ENCODE results near the gene TPP2.

TPP2 gene

DNA sequence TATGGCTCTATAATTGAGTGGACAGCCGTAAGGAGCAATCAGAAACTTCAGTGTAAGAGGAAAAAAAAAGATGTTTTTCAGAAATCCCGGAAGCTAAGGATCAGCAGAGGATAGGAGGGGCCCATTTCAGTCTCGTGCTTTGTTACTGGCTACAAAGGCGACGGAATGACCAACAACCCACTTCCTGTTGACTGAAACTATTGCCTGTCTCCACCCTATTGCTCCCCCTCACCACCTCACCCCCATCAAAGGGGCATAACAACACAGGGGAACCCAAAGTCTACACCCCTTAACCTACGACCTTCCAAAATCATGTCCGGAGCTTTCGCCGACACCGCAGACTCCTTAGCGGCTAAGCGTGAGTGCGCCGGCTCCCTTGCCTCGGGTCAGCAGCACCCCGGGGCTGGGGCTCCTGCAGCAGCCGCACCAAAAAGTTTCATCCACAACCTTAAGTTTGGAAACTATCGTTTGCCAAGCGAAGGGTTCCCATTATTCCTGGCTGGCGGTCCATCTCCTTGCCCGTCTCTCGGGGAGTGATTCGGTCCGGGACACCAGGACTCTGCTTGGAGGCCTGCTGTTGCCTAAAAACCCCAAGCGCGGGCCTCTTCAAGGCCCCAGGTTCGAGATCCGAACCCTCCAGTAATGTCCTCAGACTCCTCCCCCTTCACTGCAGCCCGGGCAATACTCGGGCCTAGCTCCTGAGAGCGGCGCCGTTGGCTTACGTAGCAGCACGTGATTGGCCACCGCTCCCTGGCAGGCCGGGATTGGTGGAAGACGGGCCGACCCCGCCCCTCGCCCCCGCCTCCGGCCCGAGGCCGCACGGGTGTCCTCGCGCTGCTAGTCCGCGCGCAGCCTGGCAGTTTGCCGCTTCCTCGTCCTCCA, at the start of gene TPP2:
Gene TPP2 (plus strand): TSS at position 840 of the 882 bp plus-strand sequence. CDS start 53 bp downstream, outside the sequence.
- peak; percentile 99 for DNase-seq

DNA sequence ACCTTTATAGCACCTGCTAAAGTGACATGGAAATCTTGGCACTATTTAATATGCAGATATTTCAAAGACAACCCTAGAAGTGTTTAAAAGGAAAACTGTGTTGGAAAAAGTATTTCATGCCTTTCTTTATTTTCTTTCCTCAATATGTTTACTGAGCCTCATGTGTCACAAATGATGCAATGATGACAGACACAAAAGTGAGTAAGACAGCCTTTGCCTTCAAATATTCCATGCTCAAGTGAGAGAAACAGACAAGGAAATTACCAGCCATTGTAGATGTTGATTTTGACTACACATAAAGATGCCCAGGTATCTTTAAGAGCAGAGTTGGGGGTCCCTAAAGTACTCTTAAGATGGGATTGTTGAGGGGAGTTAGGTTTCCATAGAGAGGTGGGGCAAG, 48.0 kb upstream of the TPP2 start:
- DNase-seq, result no peak

DNA sequence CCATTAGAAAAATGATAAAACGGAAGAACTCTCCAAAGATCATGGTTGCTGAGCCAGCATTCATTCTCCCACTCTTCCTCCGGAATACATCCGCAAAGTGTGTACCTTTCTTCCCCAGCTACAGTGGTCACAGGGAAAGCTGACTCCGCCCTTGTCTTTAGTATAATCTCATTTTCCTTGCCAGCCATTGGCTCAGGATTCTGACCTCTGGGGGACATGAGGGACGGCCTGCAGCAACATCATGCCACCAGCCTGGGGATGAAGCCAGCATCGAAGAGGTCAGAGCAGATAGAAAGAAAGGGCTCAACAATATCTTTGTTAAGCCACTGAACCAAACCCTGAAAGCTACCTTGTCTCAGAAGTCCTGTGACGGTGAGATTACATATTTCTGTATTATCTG, 46.3 kb upstream of the TPP2 start:
- no peak for DNase-seq

DNA sequence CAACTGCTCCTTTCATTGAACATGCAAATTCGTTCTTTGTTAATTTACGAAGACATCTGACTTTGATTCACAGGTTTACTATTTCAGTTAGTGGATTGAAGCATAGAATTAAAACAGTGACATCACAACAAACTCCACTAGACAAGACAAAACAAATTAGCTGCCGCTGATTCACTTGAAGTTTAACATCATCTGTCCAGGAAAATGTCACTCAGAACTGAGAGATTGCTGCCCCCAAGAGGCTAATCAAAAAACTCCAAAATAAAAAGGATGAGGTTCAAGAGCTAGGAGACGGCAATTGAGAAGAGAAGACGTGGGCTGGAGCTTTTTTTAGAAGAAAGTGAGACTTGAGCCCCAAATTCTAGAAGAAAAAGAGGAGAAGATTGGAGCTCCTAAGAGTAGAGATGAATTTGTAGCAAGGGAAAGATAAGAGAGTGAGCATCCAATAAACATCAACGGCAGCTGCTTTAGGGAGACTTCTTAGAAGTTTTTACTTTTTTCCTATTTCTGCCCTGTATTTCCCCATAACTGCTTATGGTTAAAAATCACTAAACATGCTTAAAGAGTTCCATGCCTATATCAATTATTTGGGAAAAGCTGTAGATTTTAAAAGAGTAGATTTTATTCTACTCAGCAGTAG, 40.8 kb upstream of the TPP2 start:
- DNase-seq, result peak; percentile 11

DNA sequence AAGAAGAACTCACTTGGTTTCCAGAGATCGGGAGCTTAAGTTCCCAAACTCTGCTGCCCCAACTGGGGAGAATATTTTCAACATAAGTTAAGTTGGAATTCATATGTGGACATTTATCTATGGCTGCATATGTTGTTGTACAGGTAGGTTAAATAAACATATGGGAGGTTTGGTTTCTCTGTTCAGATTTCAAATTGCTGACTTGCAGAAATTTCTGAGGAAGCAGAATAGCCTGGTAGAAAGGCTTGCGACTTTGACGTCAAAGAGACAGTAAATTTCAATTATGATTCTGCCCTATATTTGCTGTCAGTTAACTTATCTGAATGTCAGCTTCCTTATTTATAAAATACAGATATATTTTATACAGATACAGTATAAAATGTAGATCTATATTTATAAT, 40.0 kb upstream of the TPP2 start:
- DNase-seq, result no peak

DNA sequence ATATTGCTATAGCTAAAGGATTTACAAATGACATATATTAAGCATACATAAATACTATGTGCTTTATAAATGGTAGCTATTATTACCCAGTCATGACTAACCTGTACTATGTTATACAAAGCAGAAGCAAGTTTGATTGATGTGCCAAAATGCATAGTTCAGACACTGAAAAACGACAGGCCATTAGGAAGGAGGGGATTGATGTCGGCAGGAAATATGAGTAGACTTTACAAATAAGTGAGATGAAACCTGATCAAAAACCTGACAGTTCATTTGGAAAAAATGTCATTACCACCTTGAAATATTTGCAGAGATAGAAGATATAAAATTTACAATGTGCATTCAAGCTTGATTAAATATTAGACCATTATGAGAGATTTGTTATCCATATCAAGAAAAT, 38.8 kb upstream of the TPP2 start:
- no peak for DNase-seq

DNA sequence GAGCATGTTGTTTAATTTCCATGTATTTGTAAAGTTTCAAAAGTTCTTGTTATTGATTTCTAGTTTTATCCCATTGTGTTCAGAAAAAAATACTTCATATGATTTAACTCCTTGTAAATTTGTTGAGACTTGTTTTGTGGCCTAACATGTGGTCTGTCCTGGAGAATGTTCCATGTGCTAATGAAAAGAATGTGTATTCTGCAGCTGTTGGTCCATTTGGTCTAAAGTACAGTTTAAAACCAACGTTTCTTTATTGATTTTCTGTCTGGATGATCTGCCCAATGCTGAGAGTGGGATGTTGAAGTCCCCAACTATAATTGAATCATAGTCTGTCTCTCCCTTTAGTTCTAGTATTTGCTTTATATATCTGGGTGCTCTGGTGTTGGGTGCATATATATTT, 34.9 kb upstream of the TPP2 start:
- DNase-seq, result no peak

DNA sequence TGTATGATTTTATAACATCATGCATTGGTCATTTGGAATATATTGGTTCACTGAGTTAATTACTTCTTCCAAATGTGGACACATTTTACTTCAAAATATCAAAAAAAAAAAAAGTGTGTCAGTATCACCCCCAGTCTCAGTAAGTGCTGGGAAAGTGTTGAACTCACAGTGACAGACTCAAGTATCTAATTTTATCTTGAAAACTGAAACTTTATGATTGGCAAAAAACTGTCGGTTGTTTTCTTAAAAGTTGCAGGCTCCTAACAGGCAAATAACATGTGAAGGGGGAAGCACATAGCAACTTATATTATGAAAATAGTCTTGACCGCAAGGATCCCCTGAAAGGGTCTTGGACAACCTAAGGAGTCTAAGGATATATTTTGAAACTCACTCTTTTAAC, 33.5 kb upstream of the TPP2 start:
- no peak for DNase-seq

DNA sequence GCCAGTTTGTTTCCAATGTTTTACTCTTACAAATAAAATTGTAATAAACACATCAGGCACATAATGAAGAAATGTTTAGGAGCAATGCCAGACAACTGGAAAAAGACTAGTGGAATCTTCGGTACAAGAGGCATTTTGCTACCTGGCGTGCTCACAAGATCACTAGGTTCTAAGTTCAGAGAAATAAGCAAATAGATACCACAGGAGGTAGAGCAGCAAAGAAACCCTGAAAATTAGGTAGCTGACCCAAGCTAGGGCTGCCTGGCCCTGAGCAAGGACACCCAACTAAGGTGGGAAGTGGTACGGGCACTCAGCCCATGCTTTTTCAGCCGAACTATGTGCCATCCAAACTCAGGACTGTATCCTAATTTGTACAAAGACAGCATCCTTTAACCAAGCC, 32.2 kb upstream of the TPP2 start:
- DNase-seq, result no peak

DNA sequence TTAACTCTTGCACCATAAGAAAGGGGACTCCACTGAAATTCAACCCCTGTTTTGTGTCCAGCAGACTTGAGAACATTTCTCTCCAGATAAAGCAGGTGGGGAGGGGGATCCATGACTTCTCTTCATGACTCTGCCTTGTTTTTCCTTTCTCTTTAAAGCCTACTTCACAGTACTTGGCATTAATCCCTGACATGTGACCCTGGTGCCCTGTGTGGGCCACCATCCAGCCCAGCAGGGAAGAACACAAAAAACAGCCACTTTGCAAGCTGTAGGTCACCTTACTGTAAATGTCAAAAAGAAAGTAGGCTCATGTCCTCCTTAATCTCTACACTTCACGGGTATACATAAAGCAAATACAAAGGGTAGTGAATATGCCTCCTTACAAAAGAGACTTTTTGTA, 30.3 kb upstream of the TPP2 start:
- DNase-seq, result no peak

DNA sequence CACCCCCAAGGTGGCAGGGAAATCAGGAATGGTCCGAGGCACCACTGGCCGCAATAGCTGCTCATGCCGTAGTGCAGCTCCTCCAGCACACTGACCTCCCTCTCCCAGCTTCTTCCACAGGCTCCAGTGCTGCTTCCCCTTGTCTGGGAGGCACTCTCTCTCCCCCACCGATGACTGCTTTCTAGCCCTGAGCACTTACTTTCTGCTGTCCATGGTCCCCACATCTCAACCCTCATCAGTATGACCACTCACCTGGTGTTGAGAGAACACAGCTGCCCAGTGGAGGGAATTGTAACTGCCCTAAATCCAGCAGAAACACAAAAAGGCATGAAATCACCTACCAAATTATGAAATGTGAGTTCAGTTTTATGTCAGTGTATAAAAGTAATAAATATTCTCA, 28.9 kb upstream of the TPP2 start:
- no peak for DNase-seq

DNA sequence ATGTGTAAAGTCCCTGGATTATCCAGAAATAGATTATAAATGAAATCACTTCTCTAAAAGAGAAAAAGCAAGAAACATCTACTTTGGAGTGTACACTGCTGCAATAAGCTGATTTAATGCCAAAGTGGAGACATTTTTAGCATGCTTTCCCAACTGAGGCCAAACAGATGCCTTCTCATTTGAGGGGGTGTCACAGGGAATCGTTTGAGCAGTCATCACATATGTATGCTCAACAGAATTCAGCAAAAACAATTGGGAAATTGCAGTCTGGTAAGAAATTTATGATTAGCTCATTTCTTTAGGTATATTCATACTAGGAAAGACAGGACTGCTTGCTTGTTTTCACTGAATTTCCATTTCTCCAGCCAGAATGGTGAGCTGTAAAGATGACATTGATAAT, 27.3 kb upstream of the TPP2 start:
- DNase-seq, result no peak

DNA sequence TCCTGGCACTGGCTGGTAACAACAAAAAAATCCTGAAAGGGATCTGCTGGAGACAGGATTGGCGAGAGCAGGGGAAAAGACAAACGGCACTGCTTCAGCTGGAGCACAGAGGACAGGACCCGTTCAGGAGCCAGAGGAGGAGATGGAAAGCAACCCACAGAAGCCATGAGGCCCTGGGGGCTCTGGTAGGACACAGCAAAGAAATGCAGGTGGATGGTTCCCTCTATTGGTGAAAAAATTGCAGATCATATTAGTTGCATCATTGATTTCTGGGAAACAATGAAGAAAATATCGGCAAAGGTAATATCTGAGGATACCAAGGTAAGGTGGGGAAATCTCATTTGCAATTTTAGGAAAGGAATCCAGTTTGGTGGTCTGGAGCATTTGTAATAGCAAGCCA, 25.7 kb upstream of the TPP2 start:
- no peak for DNase-seq

DNA sequence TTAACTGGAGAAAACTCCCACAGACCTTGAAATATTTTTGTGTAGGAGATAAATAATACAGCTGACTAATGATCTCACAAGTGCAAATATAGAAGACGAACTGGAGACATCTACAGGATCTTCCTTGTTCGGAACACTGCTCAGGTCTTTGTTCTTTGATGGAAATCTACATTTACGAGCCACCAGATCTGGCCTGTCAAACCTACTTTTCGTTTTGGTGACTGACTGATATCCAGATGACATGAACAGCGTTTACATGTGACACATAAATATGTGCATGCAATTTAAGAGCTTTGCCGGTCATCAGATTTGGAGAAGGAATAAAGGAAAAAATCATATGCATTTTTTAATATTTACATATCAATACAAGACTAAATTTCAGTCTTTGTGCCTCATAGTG, 24.5 kb upstream of the TPP2 start:
- no peak for DNase-seq

DNA sequence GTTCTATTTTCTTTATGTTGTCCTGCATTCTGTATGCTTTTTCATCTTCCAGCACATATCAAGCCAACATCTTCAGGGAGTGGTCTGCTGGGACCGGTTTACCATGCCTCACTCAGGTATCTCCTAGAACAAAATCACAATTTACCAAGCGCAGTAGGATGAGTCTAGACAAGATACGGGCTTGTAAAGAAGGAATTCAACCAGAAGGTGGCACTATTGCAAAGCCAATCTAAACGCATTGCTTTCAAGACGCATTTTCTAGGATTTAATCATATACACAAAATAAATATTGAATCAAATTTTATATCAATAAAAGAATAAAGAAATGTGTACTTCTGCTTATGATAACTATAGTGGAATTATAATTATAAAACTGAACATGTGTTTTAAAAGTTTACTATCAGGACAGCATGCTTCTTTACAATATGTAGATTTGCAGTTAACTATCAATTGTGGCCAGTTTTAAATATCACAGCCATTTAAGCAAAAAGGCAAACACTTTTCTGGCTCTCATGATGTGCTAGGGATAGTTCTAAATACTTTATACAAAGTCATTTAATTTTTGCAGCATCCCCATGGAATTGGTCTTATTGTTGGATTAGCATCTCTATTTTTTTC, 16.1 kb upstream of the TPP2 start:
- DNase-seq, result peak; percentile 57

DNA sequence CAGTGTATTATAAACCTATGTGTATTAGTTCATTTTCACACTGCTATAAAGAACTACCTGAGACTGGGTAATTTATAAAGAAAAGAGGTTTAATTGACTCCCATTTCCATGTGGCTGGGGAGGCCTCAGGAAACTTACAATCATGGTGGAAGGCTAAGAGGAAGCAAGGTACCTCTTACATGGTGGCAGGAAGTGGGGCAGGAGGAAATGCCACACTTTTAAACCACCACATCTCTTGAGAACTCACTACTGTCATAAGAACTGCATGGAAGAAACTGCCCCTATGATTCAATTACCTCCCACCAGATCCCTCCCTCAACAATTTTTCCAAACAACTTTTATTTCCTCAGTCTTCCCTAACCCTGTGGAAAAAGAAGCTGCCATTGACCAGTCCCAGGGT, 14.5 kb upstream of the TPP2 start:
- DNase-seq, result no peak

DNA sequence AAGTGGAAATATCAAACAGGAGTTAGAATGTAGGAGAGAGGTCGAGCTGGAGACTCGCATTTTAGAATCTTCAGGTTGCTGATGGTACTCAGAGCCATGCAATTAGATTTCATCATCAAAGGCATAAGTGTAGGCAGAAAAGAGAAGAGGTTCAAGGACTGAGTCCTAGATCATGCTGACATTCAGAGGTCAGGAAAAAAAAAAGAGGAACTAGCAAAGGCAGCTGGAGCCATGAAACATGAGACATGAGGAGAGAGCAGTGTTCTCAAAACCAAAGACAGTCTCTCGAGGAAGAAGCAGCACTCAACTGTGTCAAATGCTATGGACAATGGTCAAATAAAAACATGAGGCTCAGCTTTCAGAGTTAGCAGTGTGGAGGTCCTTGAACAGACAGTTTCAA, 12.4 kb upstream of the TPP2 start:
- DNase-seq, result no peak

DNA sequence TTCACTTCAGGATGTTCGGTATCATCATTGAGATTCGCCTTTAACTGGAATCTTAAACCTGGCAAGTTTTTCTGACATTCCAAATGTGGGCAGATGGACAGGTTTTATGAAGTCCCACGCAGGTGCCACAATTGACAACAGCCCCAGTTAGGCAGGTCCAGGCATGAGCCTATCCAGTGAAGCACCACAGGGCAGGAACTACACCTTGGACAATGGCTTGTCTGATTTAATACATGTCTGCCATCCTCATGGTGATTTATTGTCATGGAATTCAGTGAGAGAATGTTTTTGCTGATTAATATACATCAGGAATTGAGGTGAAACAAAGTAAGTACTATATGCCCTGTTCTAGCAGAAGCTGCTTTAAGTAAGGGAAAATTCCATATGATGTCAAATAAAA, 10.2 kb upstream of the TPP2 start:
- DNase-seq, result no peak

DNA sequence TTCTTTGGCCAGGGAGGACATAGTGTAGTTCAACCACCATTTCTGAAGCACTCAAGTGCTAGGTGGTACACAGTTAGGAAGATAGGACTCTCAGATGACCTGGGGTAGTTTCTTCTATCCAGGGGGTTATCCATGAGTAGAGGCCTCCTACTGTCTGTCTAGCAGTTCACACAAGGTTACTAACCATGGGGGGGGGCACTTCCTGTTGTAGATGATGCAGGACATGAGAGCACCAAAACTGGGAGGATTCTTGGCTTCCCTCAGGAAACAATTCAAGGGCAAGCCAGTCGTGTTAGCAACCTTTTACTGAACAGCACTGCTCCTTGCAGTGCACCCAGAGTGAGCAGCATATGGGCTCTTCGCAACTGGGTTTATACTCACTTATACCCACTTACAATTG, 8.9 kb upstream of the TPP2 start:
- no peak for DNase-seq

DNA sequence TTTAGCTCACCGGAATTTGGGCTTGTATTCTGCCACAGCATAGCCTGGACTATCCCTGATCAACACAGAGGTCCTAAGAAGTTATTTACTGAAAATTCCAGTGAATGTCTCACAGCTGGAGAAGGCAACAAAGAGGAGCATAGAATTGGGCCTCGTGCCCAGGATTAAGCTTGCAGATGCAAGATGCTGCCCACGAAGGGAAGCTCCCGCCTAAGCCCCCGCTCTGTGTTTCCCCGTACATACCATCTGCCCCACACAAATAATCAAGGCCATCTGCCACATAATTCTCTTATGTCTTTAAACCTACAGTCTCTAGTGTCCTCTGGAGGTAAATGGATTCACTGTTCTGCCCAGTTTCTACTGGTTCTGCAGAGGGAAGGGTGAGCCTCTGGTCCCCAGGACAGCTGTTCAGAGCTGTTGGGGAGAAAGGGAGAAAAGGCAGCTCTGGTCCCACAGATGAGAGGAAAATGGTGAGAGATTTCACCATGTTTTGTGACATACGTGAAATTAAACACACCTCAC, 7.4 kb upstream of the TPP2 start:
- DNase-seq, result no peak

DNA sequence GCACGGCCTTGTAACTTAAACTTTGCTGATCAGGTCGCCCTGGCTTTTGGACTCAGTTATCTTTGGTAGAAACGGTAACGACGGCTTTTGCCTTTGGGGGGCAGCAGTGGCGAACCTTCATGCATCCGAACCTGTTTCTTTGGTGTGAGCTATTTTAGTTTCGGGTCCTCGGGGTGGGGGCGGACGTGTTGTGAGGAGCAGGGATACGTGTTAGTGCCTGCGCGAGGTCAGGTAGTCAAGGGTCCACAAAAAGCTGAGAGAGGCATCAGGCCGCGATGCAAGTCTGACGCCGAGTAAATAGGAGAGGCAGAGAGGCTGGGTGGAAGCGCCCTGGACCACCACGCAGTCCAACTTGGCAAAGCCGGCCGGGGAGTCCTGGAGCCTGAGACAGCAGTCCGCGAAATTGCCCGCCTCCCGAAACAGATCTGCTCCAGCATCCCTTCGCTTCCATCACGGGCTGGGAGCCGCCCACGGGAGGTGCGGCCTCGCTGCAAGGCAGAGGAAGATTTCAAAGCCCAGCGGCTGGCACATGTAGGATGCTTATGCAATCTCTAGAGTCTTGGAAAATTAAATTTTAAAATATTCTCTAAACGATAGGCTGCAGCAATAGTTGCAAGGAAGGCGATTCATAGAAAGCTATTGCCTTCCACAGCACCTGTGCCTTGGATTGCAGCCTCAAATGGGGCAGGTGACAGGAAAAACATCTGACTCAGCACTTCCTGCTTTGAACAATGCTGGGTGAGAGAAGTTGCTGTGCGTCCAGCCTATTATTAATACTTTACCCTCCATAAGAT, 4.6 kb upstream of the TPP2 start:
- peak; percentile 86 for DNase-seq

DNA sequence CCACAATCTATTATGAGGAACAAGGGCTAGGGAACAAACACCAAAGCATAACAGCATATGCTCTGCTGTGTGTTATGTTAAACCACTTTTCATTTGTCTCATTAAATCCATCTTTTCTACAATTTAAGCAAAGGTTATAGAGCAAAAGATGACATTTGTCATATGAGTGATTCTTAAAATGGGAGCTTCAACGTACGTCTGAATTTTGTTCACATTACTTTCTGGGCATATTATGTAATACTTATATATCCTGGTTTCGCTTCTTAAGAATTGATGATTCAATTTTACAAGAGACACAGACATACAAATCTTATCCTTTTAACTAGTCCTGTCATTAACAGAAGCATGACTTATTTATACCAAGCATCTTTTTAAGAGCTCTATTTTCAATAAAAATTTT, 3.3 kb upstream of the TPP2 start:
- DNase-seq, result no peak

Data from CD4-positive, alpha-beta T cell treated with Interleukin-17A for 4 hours (primary cell).